Spleen (tissue), 7 donors: ENCODE data around the gene CCDC80.

Source experiments
- POLR2A ChIP-seq, 3 donors: fragments of 450-650 bp; IDR thresholded peaks; one replicate each; pipeline ENCODE4 v1.5.1; 2017; ENCODE audit warnings: antibody characterized with exemption in 3 of 3, mild to moderate bottlenecking in 1 of 3
- POLR2AphosphoS5 ChIP-seq, 3 donors: sonication (generic); formaldehyde crosslinking; IDR thresholded peaks; one replicate each; pipeline ENCODE4 v1.5.1; 2017; ENCODE audit warnings: antibody characterized with exemption in 3 of 3
- TF ChIP-seq, protein P1 (sequence below), 11 experiments: fragments of 200-600 bp in 7 of 11; fragments of 450-650 bp in 4 of 11; sonication (generic) in 4 of 11; IDR thresholded peaks in 8 of 11; conservative IDR thresholded peaks in 3 of 11; 1 replicate in 7 of 11; 2 replicates in 4 of 11; pipeline versions ENCODE4 v1.4.0 to v1.8.0; 2016 to 2021; ENCODE audit warnings: antibody characterized with exemption in 11 of 11, inconsistent platforms in 4 of 11, mild to moderate bottlenecking in 1 of 11
- donor health status: DM: no; HTN: no; CAD: no; lungs with moderate emphysema.
- donor health status: DM: no; HTN: no; CAD: no.
- donor health status: DM: no; HTN: no; CAD: no.

DNA sequence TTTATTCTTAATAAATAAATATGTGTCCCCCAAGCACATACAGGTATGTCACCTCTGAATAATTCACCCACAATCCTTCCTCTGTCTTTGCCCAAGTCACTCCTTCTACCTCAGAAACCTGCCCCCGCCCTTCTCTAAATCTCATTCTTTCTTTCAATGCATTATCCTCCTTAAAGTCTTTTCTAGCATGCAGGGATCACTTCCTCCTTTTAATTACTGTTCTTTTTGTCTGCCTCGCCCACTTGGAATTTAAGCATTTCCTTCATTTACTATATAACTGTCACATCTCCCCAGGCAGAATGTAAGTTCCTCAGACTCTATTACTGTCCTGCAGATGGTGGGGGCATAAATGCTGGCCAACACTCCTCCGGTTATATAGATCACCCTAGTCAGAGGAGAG is 7.8 kb downstream of the CCDC80 start:
- TF ChIP-seq, protein P1, sequence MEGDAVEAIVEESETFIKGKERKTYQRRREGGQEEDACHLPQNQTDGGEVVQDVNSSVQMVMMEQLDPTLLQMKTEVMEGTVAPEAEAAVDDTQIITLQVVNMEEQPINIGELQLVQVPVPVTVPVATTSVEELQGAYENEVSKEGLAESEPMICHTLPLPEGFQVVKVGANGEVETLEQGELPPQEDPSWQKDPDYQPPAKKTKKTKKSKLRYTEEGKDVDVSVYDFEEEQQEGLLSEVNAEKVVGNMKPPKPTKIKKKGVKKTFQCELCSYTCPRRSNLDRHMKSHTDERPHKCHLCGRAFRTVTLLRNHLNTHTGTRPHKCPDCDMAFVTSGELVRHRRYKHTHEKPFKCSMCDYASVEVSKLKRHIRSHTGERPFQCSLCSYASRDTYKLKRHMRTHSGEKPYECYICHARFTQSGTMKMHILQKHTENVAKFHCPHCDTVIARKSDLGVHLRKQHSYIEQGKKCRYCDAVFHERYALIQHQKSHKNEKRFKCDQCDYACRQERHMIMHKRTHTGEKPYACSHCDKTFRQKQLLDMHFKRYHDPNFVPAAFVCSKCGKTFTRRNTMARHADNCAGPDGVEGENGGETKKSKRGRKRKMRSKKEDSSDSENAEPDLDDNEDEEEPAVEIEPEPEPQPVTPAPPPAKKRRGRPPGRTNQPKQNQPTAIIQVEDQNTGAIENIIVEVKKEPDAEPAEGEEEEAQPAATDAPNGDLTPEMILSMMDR (IDR thresholded peaks at IDR 0.05 in 8 of 11, conservative IDR thresholded peaks at IDR 0.05 in 3 of 11) = no peak
- TF ChIP-seq POLR2A (IDR thresholded peaks at IDR 0.05) (no peak), POLR2AphosphoS5 (IDR thresholded peaks at IDR 0.05) (no peak)
